DMS79 treated with DMSO at 0.1 percent for 48 hours (cell line): ENCODE results near the gene KRTAP4-11.
"Not testable (repeated sequence)": the region's sequence is repeated elsewhere in the genome, so short reads cannot be mapped to it uniquely, and the experiment has no call there.

ENCODE experiments used
- DNase-seq: peaks from one replicate; lab custom pipeline; 2025; lab: John Stamatoyannopoulos, UW

KRTAP4-11 gene

DNA sequence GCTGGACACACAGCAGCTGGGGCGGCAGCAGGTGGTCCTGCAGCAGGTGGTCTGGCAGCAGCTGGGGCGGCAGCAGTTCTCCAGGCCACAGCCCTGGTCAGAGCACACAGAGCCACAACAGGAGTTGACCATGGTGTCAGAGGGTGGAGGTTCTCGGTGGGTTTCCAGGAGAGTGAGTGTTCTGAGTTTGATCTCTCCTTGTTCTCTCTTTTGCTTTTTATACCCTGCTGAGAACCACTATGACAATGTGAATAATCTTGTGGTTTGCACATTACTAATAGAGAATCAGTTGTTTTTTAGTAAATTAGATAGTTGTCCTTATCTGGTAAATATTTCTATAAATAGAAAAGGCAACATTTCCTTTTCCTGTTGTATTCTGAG lies 5.8 kb upstream of the KRTAP4-11 start, which contains the start of gene KRTAP4-12:
KRTAP4-12 (minus strand) TSS at position 192 of the 381 bp plus-strand sequence; CDS start at position 132, 60 bp downstream.
- DNase-seq: not testable (repeated sequence)

DNA sequence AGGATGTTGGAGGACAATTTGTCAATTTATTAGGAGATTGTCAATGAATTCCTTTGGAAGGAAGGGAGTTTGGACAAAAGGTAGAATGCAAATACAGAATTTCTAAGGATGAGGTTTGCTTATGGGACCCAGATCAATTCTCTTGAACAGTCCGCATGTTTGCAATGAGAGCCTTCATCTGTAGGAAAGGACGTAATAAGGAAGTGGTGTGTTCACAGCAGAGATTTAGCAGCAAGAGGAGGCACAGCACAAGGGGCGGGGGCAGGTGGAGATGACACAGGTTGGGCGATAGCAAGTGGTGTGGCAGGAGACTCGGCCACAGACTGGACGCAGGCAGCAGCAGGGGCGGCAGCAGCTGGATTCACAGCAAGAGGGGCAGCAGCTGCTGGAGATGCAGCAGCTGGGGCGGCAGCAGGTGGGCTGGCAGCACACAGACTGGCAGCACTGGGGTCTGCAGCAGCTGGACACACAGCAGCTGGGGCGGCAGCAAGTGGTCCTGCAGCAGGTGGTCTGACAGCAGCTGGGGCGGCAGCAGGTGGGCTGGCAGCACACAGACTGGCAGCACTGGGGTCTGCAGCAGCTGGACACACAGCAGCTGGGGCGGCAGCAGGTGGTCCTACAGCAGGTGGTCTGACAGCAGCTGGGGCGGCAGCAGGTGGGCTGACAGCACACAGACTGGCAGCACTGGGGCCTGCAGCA lies 5.3 kb upstream of the KRTAP4-11 start:
- DNase-seq: not testable (repeated sequence)

DNA sequence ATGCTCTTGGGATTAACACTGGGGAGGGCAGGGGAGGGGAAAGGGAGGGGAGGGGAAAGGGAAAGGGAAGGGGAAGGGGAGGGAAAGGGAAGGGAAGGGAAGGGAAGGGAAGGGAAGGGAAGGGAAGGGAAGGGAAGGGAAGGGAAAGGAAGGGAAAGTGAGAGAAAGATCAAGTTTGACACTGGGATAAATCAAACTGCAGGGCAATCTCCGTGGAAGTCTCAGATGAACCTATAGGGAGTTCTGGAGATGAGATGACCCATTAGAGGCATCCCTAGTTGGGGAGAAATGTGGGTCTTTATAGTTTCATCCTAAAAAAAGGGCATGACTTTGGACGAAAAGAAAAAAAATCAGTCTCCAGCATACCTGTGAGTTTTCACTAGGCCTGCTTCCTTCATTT lies 3.6 kb upstream of the KRTAP4-11 start:
- no peak for DNase-seq

DNA sequence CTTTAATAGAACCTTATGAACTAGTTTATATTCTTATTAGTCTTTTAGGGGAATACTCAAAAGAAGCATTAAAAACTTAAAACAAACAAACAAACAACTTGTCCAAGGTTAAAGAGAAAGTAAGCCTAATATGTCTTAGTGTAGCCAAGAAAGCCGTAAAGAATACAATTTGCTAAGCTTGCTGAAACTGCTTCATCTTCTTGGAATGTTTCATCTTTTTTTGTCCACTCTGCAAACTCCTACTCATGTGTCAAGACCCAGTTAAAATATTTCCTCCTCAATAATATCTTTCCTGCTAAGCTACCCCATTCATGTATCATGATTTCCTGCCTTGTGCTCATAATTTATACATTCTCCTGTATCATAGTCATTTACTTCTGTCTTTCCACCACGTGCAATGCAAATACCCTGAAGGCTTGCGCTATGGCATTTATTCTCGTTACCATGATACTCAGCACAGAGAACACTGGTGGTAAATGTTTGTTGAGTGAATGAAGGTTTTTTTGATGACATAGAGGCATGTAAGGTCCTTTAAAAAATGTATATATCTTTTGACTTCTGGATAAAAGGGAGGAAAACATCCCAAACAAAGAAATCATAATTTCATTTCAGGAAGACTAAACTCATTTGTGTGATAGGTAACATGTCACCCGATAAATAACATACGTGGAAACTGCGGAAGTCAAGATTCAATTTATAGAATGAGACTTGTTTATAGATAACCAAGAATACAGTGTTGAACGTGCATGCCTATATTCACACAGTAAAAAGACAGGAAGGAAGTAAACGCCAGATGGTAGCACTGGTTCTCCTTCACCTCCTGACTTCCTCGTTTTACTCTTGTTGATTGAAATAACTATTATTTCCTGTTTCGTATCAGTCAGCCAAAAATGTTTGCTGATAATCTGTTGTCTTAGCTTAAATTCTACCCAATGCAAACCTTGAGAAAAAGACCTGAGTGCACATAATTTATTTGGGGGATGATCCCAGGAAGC lies 1.8 kb upstream of the KRTAP4-11 start:
- not testable (repeated sequence) for DNase-seq

DNA sequence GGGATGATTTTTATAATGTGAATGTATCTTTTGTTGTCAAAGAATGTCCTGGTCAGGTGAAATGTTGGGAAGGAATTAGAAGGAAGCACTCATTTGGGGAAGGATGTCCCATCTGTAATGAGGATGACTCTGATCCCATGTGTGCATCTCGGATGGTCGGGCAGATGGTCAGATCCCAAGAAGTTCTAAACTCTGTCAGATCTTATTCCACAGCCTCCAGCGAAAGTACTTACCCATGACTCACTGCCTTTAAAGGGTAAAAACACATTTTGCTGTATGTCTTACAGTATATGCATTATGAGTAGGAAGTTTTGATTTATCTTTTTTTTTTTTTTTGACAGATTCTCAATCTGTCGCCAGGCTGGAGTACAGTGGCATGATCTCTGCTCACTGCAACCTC lies 548 bp upstream of the KRTAP4-11 start:
- no peak for DNase-seq

DNA sequence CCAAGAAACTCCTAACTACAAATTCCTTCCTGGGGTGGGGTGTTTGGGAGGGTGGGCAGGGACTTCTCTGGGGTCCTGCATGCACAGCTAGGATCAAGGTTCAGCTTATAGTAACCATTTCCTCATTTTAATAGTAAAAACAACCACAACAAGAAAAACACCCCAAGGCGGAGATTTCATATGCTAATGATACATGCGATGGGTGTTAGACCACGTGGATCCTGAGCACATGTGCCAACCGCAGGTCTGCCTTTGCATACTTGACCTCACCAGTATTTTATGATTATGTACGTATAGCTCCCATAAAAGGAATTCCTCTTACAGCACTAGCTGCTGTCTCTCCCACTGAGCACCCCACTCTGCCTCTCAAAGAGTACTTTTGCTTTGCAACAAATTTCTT lies 1.9 kb downstream of the KRTAP4-11 start:
- DNase-seq: no peak

DNA sequence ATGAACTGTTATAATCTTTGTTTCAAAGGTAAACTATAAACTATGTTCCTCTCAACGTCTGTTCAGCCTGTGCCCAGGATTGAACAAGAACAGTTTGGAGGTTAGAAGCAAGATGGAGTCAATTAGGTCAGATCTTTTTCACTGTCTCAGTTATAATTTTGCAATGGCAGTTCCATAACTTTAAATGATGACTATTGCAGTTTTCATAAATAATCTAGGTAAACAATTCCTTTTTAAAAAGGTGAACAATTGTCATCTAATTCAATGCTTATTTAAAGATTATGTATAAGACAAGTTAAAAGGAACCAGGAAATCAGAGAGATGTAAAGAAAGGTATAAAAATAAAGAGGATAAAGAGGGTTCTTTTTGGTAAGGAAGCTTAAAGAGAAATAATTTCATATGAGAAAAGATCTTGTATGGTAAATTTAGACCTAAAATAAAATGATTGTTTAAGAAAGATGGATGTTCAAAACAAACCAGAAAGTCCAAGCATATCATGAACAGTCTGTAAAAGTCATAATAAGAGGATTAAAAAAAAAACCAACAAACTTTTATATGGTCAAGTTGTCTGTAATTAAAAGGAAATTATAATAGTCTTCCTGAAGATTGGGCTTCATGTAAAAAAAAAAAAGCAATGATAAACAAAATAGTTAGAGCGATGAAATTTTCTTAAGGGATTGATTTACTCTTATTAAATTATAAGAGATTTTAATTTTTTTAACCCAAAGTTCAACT lies 6.9 kb downstream of the KRTAP4-11 start:
- no peak for DNase-seq

DNA sequence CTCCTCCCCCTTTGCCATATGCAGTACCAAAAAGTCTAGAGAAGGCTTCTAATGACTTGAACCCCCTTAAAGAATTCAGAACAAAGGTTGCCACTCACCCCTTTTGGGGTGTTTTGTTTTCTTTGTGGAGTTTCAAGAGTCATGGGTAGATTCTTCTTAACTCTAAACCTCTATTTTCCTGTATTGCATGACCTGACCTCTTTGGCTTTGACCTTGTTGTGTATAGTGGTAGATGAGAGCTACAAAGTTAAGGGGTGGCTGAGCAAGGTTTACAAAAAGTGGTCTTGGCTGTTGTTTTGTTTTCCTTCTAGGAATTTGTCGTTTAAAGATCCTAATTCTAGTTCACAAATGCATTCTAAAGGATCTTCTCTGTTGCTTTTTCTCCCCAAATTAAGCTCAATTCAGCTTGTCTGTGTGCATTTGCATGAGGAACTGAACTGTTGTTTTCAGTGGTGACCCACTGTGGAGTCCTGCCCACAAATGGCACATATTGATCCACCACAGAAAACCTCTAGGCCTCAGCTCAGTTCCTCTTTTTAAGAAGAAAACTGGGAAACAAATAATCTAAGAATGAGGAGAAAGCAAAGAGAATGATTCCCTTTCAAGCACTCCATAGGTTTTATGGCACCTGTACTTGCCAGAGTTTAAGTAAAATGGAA lies 9.3 kb downstream of the KRTAP4-11 start:
- DNase-seq: not testable (repeated sequence)

DNA sequence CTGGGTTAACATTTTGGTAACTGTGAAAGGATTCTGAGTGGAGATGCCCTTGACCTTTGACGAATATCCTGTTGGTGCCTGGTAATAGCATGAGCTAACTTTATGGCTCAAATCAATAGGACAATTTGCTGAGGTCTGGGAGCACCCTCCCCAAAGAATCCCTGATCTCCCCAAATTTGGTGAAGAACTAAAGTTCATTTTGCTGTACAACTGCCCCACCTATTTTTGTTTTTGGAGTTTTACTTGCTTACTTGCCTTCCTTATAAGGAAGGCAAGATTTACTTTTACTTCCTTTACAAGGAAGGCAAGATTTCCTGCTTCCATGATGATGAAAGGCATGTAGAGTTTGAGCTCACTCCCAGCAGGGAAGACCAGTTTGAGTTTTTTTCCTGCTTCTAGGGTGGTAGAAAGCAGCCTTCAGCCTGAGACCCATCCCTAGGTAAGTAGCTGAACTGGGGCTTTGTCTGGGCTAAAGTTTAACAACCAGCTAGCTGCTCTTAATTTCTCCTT lies 10.2 kb downstream of the KRTAP4-11 start:
- no peak for DNase-seq

DNA sequence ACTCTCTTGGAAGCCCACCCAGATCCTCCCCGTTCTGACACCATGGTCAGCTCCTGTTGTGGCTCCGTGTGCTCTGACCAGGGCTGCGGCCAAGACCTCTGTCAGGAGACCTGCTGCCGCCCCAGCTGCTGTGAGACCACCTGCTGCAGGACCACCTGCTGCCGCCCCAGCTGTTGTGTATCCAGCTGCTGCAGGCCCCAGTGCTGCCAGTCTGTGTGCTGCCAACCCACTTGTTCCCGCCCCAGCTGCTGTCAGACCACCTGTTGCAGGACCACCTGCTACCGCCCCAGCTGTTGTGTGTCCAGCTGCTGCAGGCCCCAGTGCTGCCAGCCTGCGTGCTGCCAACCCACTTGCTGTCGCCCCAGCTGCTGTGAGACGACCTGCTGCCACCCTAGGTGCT lies 12.8 kb downstream of the KRTAP4-11 start, which contains the start of gene KRTAP4-9:
KRTAP4-9 (plus strand) TSS at position 43 of the 400 bp plus-strand sequence; CDS start at position 43, 0 bp downstream.
- not testable (repeated sequence) for DNase-seq

DNA sequence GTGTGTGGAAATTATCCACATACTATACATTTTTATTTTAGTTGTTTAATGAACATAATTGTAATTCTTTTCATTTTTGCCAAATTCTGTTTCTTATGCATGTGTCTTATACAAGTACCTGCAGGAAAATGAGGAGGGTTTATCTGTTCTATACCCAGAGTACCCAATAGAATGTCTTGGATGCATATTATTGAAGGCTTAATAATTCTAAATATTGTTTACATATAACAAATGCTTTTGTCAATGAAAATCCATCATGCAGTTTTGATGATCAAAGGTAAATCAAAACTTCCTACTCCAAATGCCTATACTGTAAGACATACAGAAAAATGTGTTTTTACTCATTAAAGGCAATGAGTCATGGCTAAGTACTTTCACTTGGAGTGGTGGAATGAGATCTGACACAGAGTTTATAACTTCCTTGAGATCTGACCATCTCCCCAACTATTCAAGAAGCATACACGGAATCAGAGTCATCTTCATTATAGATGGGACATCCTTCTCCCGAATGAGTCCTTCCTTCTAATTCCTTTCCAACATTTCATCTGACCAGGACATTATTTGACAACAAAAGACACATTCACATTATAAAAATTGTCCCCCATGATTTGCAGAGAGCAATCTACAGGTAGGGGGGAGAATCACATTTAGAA lies 13.7 kb downstream of the KRTAP4-11 start:
- not testable (repeated sequence) for DNase-seq

DNA sequence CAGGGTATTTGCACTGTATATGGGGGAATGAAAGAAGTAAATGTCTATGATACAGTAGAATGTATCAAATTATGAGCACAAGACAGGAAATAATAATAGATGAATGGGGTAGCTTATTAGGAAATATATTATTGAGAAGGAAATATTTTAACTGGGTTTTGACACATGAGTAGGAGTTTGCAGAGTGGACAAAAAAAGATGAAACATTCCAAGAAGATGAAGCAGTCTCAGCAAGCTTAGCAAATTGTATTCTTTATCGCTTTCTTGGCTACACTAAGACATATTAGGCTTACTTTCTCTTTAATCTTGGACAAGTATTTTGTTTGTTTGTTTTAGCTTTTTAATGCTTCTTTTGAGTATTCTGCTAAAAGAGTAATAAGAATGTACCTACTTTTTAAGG lies 14.3 kb downstream of the KRTAP4-11 start:
- no peak for DNase-seq

DNA sequence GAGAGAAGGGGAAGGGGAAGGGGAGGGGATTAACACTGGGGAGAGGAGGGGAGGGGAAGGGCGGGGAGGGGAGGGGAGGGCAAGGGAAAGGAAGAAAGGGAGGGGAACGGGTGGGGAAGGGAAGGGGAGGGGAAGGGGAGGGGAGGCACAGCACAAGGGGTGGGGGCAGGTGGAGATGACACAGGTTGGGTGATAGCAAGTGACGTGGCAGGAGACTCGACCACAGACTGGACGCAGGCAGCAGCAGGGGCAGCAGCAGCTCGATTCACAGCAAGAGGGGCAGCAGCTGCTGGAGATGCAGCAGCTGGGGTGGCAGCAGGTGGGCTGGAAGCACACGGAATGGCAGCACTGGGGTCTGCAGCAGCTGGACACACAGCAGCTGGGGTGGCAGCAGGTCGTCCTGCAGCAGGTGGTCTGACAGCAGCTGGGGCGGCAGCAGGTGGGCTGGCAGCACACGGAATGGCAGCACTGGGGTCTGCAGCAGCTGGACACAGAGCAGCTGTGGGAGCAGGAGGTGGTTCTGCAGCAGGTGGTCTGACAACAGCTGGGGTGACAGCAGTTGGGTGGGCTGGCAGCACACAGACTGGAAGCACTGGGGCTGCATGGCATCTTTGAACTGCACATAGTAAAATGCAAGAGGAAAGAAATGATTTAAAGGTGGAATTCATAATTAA lies 16.4 kb downstream of the KRTAP4-11 start, which contains the start of gene KRTAP4-16:
KRTAP4-16 (minus strand) TSS at position 624 of the 674 bp plus-strand sequence; CDS start at position 624, 0 bp downstream.
- DNase-seq: no peak

DNA sequence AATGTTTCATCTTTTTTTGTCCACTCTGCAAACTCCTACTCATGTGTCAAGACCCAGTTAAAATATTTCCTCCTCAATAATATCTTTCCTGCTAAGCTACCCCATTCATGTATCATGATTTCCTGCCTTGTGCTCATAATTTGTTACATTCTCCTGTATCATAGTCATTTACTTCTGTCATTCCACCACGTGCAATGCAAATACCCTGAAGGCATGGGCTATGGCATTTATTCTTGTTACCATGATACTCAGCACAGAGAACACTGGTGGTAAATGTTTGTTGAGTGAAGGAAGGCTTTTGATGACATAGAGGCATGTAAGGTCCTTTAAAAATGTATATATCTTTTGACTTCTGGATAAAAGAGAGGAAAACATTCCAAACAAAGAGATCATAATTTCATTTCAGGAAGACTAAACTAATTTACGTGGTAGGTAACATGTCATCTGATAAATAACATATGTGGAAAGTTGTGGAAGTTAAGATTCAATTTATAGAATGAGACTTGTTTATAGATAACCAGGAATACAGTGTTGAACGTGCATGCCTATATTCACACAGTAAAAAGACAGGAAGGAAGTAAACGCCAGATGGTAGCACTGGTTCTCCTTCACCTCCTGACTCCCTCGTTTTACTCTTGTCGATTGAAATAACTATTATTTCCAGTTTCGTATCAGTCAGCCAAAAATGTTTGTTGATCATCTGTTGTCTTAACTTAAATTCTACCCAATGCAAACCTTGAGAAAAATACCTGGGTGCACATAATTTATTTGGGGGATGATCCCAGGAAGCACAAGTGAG lies 18.3 kb downstream of the KRTAP4-11 start:
- not testable (repeated sequence) for DNase-seq

DNA sequence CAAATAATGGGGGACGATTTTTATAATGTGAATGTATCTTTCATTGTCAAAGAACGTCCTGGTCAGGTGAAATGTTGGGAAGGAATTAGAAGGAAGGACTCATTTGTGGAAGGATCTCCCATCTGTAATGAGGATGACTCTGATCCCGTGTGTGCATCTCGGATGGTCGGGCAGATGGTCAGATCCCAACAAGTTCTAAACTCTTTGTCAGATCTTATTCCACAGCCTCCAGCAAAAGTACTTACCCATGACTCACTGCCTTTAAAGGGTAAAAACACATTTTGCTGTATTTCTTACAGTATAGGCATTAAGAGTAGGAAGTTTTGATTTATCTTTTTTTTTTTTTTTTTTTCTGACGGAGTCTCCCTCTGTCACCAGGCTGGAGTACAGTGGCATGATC lies 19.7 kb downstream of the KRTAP4-11 start:
- DNase-seq: no peak

DNA sequence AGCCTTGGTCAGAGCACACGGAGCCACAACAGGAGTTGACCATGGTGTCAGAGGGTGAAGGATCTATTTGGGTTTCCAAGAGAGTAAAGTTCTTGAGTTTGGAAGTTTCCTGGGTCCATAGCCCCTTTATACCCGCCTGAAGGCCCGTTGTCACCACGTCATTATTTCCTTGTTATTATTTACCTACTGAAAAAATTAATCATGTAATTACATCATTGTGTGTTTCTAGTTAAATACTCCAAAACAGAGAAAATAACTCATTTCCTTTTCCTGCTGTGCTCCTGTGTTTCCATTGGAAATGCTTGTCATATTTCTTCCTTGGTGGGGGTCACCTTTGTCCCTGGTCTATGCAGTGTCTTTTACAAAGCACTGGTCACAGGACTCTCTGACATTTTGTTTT lies 20.1 kb downstream of the KRTAP4-11 start, which contains the start of gene KRTAP4-8:
KRTAP4-8 (minus strand) TSS at position 101 of the 400 bp plus-strand sequence; CDS start at position 43, 58 bp downstream.
- no peak for DNase-seq

DNA sequence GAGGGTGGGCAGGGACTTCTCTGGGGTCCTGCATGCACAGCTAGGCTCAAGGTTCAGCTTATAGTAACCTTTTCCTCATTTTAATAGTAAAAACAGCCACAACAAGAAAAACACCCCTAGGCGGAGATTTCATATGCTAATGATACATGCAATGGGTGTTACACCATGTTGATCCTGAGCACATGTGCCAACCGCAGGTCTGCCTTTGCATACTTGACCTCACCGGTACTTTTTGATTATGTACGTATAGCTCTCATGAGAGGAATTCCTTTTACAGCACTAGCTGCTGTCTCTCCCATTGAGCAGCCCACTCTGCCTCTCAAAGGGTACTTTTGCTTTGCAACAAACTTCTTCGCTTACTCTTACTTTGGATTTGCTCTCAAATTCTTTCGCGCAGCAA lies 22.1 kb downstream of the KRTAP4-11 start:
- DNase-seq: no peak

DNA sequence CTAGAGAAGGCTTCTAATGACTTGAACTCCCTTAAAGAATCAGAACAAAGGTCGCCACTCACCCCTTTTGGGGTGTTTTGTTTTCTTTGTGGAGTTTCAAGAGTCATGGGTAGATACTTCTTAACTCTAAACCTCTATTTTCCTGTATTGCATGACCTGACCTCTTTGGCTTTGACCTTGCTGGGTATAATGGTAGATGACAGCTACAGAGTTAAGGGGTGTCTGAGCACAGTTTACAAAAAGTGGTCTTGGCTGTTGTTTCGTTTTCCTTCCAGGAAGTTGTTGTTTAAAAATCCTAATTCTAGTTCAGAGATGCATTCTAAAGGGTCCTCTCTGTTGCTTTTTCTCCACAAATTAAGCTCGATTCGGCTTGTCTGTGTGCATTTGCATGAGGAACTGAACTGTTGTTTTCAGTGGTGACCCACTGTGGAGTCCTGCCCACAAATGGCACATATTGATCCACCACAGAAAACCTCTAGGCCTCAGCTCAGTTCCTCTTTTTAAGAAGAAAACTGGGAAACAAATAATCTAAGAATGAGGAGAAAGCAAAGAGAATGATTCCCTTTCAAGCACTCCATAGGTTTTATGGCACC lies 29.3 kb downstream of the KRTAP4-11 start:
- DNase-seq: not testable (repeated sequence)
